CD8-positive, alpha-beta memory T cell (primary cell): ENCODE data around the gene RCE1. TPM values are rescaled to one million over a fixed set of nuclear protein-coding genes. Genes with fewer than 3 reads are reported as not detected.
A peak's percentile ranks its signal among the peaks of the same experiment; 100 is the strongest.

Source experiments
- CTCF ChIA-PET: fragments of 350-600 bp; sonication (Branson Sonifier 250); formaldehyde crosslinking; loops from one replicate; lab custom pipeline; 2021; ENCODE audit warnings: antibody characterized with exemption; lab: Charles Lee
- POLR2A ChIA-PET: fragments of 350-600 bp; sonication (Branson Sonifier 250); formaldehyde crosslinking; loops from one replicate; lab custom pipeline; 2021; ENCODE audit warnings: antibody characterized with exemption; lab: Charles Lee
- DNase-seq, 5 donors: peaks; one replicate each; pipeline versions ENCODE4 v3.0.0 to v3.0.0-alpha.2; 2020 to 2022; ENCODE audit warnings: mixed read lengths in 1 of 5
- H3K27ac ChIP-seq: one replicate; pipeline ENCODE4 v1.7.0; 2013; ENCODE audit warnings: low read depth, mild to moderate bottlenecking, low read length, moderate library complexity
- H3K27me3 ChIP-seq: 2 replicates; pipeline ENCODE4 v1.7.0; 2013; ENCODE audit warnings: low read length, mild to moderate bottlenecking; ENCODE audit not compliant: insufficient read depth, poor library complexity, severe bottlenecking
- H3K36me3 ChIP-seq: 2 replicates; pipeline ENCODE4 v1.7.0; 2013; ENCODE audit warnings: mild to moderate bottlenecking, low read length, moderate library complexity; ENCODE audit not compliant: insufficient read depth
- H3K4me1 ChIP-seq: 2 replicates; pipeline ENCODE4 v1.7.0; 2013; ENCODE audit warnings: mild to moderate bottlenecking, low read length, moderate library complexity; ENCODE audit not compliant: insufficient read depth
- H3K4me3 ChIP-seq: 2 replicates; pipeline ENCODE4 v1.7.0; 2013; ENCODE audit warnings: mild to moderate bottlenecking, low read length
- H3K9me3 ChIP-seq: 2 replicates; pipeline ENCODE4 v1.7.0; 2013; ENCODE audit warnings: mild to moderate bottlenecking, low read length
- H3K27ac Mint-ChIP-seq, 8 donors: one replicate each; pipeline ENCODE4 v1.8.0; 2020 to 2021; ENCODE audit warnings: mixed read lengths in 8 of 8, mild to moderate bottlenecking in 6 of 8, inconsistent platforms in 3 of 8, moderate library complexity in 3 of 8
- H3K27me3 Mint-ChIP-seq, 2 donors: one replicate each; pipeline ENCODE4 v1.8.0; 2020 to 2021; ENCODE audit warnings: mixed read lengths in 2 of 2, mild to moderate bottlenecking in 1 of 2, moderate library complexity in 1 of 2
- H3K36me3 Mint-ChIP-seq, 3 donors: one replicate each; pipeline ENCODE4 v1.8.0; 2020 to 2021; ENCODE audit warnings: mixed read lengths in 3 of 3, inconsistent platforms in 1 of 3, mild to moderate bottlenecking in 1 of 3
- H3K4me1 Mint-ChIP-seq, 3 donors: one replicate each; pipeline ENCODE4 v1.8.0; 2020 to 2021; ENCODE audit warnings: mixed read lengths in 3 of 3, inconsistent platforms in 1 of 3, mild to moderate bottlenecking in 1 of 3
- H3K4me3 Mint-ChIP-seq, 7 donors: one replicate each; pipeline ENCODE4 v1.8.0; 2020 to 2021; ENCODE audit warnings: mixed read lengths in 7 of 7, mild to moderate bottlenecking in 6 of 7, moderate library complexity in 4 of 7, inconsistent platforms in 2 of 7
- H3K9me3 Mint-ChIP-seq, 5 donors: one replicate each; pipeline ENCODE4 v1.8.0; 2020 to 2022; ENCODE audit warnings: mixed read lengths in 5 of 5, mild to moderate bottlenecking in 3 of 5, moderate library complexity in 2 of 5, inconsistent platforms in 1 of 5
- polyA plus RNA-seq: library from polyadenylated mRNA; unstranded; fragments of 300-500 nt; fragmentation: Illumina TruSeq; gene quantifications from one replicate; pipeline ENCODE4 v1.2.3, GENCODE V29; 2021
- total RNA-seq, 2 experiments: library from RNA; stranded (reverse); gene quantifications; one replicate each; pipeline ENCODE4 v1.2.3, GENCODE V29; 2021

The RCE1 gene
- total and polyA plus RNA-seq, 3 experiments from 2014 or later = 32.8 to 41.2 (median 34.1) TPM

GRCh38 chr11:66859686-66860448, 16.6 kb downstream of the RCE1 start:
- H3K4me1 ChIP-seq = peaks cover 6% of the 10 kb centered on the region
- H3K27ac ChIP-seq = no peak overlapping the region
- no peaks in the 10 kb centered on the region for H3K9me3 Mint-ChIP-seq
- no peaks in the 10 kb centered on the region for H3K27me3 ChIP-seq
- H3K36me3 ChIP-seq = no peaks in the 10 kb centered on the region
- no peaks in the 10 kb centered on the region for H3K27me3 Mint-ChIP-seq
- H3K4me3 ChIP-seq = no peak overlapping the region
- ChIA-PET CTCF (no interaction called here), POLR2A (no interaction called here)
- H3K36me3 Mint-ChIP-seq = no peaks in the 10 kb centered on the region
- no peak overlapping the region for H3K27ac Mint-ChIP-seq
- no peak overlapping the region for H3K4me3 Mint-ChIP-seq
- peaks cover 4 to 6% (median 6%) of the 10 kb centered on the region in 3 donors for H3K4me1 Mint-ChIP-seq
- no peak for DNase-seq
- H3K9me3 ChIP-seq = no peaks in the 10 kb centered on the region

- no peak overlapping the region for H3K4me3 Mint-ChIP-seq
- no peak overlapping the region for H3K4me3 ChIP-seq
- no peak overlapping the region for H3K27ac Mint-ChIP-seq
- H3K9me3 ChIP-seq = no peaks in the 10 kb centered on the region
- ChIA-PET POLR2A (no interaction called here), CTCF (no interaction called here)
- no peaks in the 10 kb centered on the region for H3K9me3 Mint-ChIP-seq
- DNase-seq = no peak
- H3K36me3 ChIP-seq = no peaks in the 10 kb centered on the region
- H3K4me1 ChIP-seq = peaks cover 5% of the 10 kb centered on the region
- no peaks in the 10 kb centered on the region for H3K27me3 ChIP-seq
- H3K27me3 Mint-ChIP-seq = no peaks in the 10 kb centered on the region
- H3K4me1 Mint-ChIP-seq = peaks cover 4 to 5% (median 5%) of the 10 kb centered on the region in 3 donors
- no peaks in the 10 kb centered on the region for H3K36me3 Mint-ChIP-seq
- no peak overlapping the region for H3K27ac ChIP-seq
Observed at GRCh38 chr11:66860449-66860831, 17.2 kb downstream of the RCE1 start.

GRCh38 chr11:66861038-66861773, 18.0 kb downstream of the RCE1 start:
- H3K4me3 ChIP-seq = no peak overlapping the region
- H3K36me3 ChIP-seq = no peaks in the 10 kb centered on the region
- peak overlapping the region in 1 of 7 donors; percentile 13 for H3K4me3 Mint-ChIP-seq
- ChIA-PET POLR2A (no interaction called here), CTCF (no interaction called here)
- H3K4me1 Mint-ChIP-seq = no peaks in the 10 kb centered on the region
- H3K9me3 Mint-ChIP-seq = no peaks in the 10 kb centered on the region
- no peaks in the 10 kb centered on the region for H3K4me1 ChIP-seq
- H3K27ac ChIP-seq = no peak overlapping the region
- peak overlapping the region in 1 of 8 donors; percentile 33 for H3K27ac Mint-ChIP-seq
- H3K27me3 ChIP-seq = no peaks in the 10 kb centered on the region
- no peaks in the 10 kb centered on the region for H3K27me3 Mint-ChIP-seq
- DNase-seq = no peak
- no peaks in the 10 kb centered on the region for H3K36me3 Mint-ChIP-seq
- H3K9me3 ChIP-seq = no peaks in the 10 kb centered on the region

- H3K9me3 ChIP-seq = no peaks in the 10 kb centered on the region
- no peaks in the 10 kb centered on the region for H3K36me3 Mint-ChIP-seq
- POLR2A ChIA-PET = no interaction called here
- H3K4me3 ChIP-seq = no peak overlapping the region
- H3K36me3 ChIP-seq = no peaks in the 10 kb centered on the region
- DNase-seq = no peak
- H3K4me3 Mint-ChIP-seq = no peak overlapping the region
- peak overlapping the region in 1 of 8 donors; percentile 33 for H3K27ac Mint-ChIP-seq
- no peaks in the 10 kb centered on the region for H3K27me3 Mint-ChIP-seq
- H3K9me3 Mint-ChIP-seq = no peaks in the 10 kb centered on the region
- no peaks in the 10 kb centered on the region for H3K4me1 Mint-ChIP-seq
- no peaks in the 10 kb centered on the region for H3K4me1 ChIP-seq
- CTCF ChIA-PET = interaction anchor here (0.6 kb wide), 1 partner anchor 29 kb away, joined by 3 read pairs; no protein-coding TSS in a partner anchor
- no peak overlapping the region for H3K27ac ChIP-seq
- no peaks in the 10 kb centered on the region for H3K27me3 ChIP-seq
Observed at GRCh38 chr11:66861774-66862558, 18.7 kb downstream of the RCE1 start.

GRCh38 chr11:66862559-66863037, 19.4 kb downstream of the RCE1 start:
- no peak overlapping the region for H3K4me3 Mint-ChIP-seq
- no peaks in the 10 kb centered on the region for H3K9me3 ChIP-seq
- no peaks in the 10 kb centered on the region for H3K27me3 Mint-ChIP-seq
- no peak overlapping the region for H3K27ac Mint-ChIP-seq
- H3K9me3 Mint-ChIP-seq = no peaks in the 10 kb centered on the region
- H3K36me3 ChIP-seq = no peaks in the 10 kb centered on the region
- no peaks in the 10 kb centered on the region for H3K4me1 Mint-ChIP-seq
- no peaks in the 10 kb centered on the region for H3K36me3 Mint-ChIP-seq
- H3K27ac ChIP-seq = no peak overlapping the region
- H3K4me1 ChIP-seq = no peaks in the 10 kb centered on the region
- ChIA-PET CTCF (interaction anchor here (0.6 kb wide), 1 partner anchor 30 kb away, joined by 3 read pairs; no protein-coding TSS in a partner anchor), POLR2A (no interaction called here)
- H3K27me3 ChIP-seq = no peaks in the 10 kb centered on the region
- DNase-seq = no peak
- H3K4me3 ChIP-seq = no peak overlapping the region

GRCh38 chr11:66863428-66864125, 20.3 kb downstream of the RCE1 start:
- Histone ChIP-seq H3K27ac (no peak overlapping the region), H3K36me3 (no peaks in the 10 kb centered on the region), H3K4me1 (peaks cover 4% of the 10 kb centered on the region), H3K9me3 (no peaks in the 10 kb centered on the region), H3K27me3 (no peaks in the 10 kb centered on the region), H3K4me3 (no peak overlapping the region)
- no peaks in the 10 kb centered on the region for H3K27me3 Mint-ChIP-seq
- ChIA-PET CTCF (no interaction called here), POLR2A (no interaction called here)
- H3K4me3 Mint-ChIP-seq = no peak overlapping the region
- no peaks in the 10 kb centered on the region for H3K36me3 Mint-ChIP-seq
- peak overlapping the region in 1 of 8 donors; percentile 27 for H3K27ac Mint-ChIP-seq
- peaks cover 2 to 7% (median 3%) of the 10 kb centered on the region in 3 donors for H3K4me1 Mint-ChIP-seq
- no peaks in the 10 kb centered on the region for H3K9me3 Mint-ChIP-seq
- no peak for DNase-seq

- Mint-ChIP-seq H3K9me3 (no peaks in the 10 kb centered on the region), H3K27me3 (no peaks in the 10 kb centered on the region), H3K36me3 (no peaks in the 10 kb centered on the region), H3K27ac (no peak overlapping the region), H3K4me1 (peaks cover 6 to 15% (median 6%) of the 10 kb centered on the region in 3 donors), H3K4me3 (no peak overlapping the region)
- H3K9me3 ChIP-seq = no peaks in the 10 kb centered on the region
- H3K27me3 ChIP-seq = no peaks in the 10 kb centered on the region
- DNase-seq = no peak
- ChIA-PET POLR2A (no interaction called here), CTCF (no interaction called here)
- H3K4me1 ChIP-seq = peaks cover 9% of the 10 kb centered on the region
- H3K36me3 ChIP-seq = no peaks in the 10 kb centered on the region
- no peak overlapping the region for H3K4me3 ChIP-seq
- H3K27ac ChIP-seq = no peak overlapping the region
Observed at GRCh38 chr11:66864172-66864901, 21.1 kb downstream of the RCE1 start.
